Loucy (cell line): ENCODE results near the gene DDA1.

Experiments used
- H2AFZ ChIP-seq: fragments of 200-600 bp; sonication (generic); 2 replicates; pipeline ENCODE4 v1.6.0; 2016; ENCODE audit warnings: antibody characterized with exemption, mild to moderate bottlenecking, low read length, moderate library complexity
- H3F3A ChIP-seq: fragments of 200-600 bp; 2 replicates; pipeline ENCODE4 v1.6.0; 2016; ENCODE audit warnings: antibody characterized with exemption, low read depth, mild to moderate bottlenecking
- H3K27me3 ChIP-seq: fragments of 200-600 bp; sonication (generic); 2 replicates; pipeline ENCODE4 v1.6.1; 2014; ENCODE audit warnings: low read length, mild to moderate bottlenecking; ENCODE audit not compliant: insufficient read depth, poor library complexity, severe bottlenecking
- H3K36me3 ChIP-seq: fragments of 200-600 bp; sonication (generic); 2 replicates; pipeline ENCODE4 v1.6.1; 2016; ENCODE audit warnings: low read length; ENCODE audit not compliant: insufficient read depth
- H3K4me1 ChIP-seq: fragments of 200-600 bp; sonication (generic); 2 replicates; pipeline ENCODE4 v1.5.1; 2014; ENCODE audit warnings: low read length, mild to moderate bottlenecking; ENCODE audit not compliant: insufficient read depth, poor library complexity, severe bottlenecking
- H3K4me2 ChIP-seq: fragments of 200-600 bp; sonication (generic); 2 replicates; pipeline ENCODE4 v1.6.0; 2014; ENCODE audit warnings: antibody characterized with exemption, low read length, low read depth, mild to moderate bottlenecking; ENCODE audit not compliant: poor library complexity, severe bottlenecking
- H3K4me3 ChIP-seq: fragments of 200-600 bp; sonication (generic); 2 replicates; pipeline ENCODE4 v1.5.1; 2014; ENCODE audit warnings: low read length, mild to moderate bottlenecking, mixed read lengths; ENCODE audit not compliant: poor library complexity, severe bottlenecking
- H3K79me2 ChIP-seq: fragments of 200-600 bp; sonication (generic); 2 replicates; pipeline ENCODE4 v1.6.1; 2014; ENCODE audit warnings: low read length; ENCODE audit not compliant: insufficient read depth
- H3K9ac ChIP-seq: fragments of 200-600 bp; sonication (generic); 2 replicates; pipeline ENCODE4 v1.6.0; 2014; ENCODE audit warnings: mild to moderate bottlenecking, low read depth, low read length, moderate library complexity; ENCODE audit not compliant: poor library complexity, severe bottlenecking
- H3K9me2 ChIP-seq: fragments of 200-600 bp; sonication (generic); replicated peaks from 2 replicates; pipeline ENCODE4 v1.6.1; 2016; ENCODE audit warnings: low read depth, low read length, mixed read lengths
- H3K9me3 ChIP-seq: fragments of 200-600 bp; sonication (generic); 2 replicates; pipeline ENCODE4 v1.6.1; 2014; ENCODE audit warnings: mild to moderate bottlenecking, antibody characterized with exemption, low read length, low read depth; ENCODE audit not compliant: insufficient read depth
- H4K20me1 ChIP-seq: fragments of 200-600 bp; sonication (generic); 2 replicates; pipeline ENCODE4 v1.6.0; 2014; ENCODE audit warnings: antibody characterized with exemption, low read length, mild to moderate bottlenecking; ENCODE audit not compliant: insufficient read depth, poor library complexity, severe bottlenecking
- EZH2phosphoT487 ChIP-seq: fragments of 200-600 bp; IDR thresholded peaks from 2 replicates; pipeline ENCODE4 v1.6.1; 2018; ENCODE audit warnings: antibody characterized with exemption, mild to moderate bottlenecking, moderate library complexity, borderline replicate concordance
- TF ChIP-seq, protein P1 (sequence below): fragments of 200-600 bp; sonication (generic); conservative IDR thresholded peaks from 2 replicates; pipeline ENCODE4 v1.5.1; 2014; ENCODE audit warnings: mild to moderate bottlenecking, antibody characterized with exemption, low read length

DDA1 gene

GRCh38 chr19:17305216-17305516 is 4.2 kb upstream of the DDA1 start:
- H2AFZ ChIP-seq: no peak overlapping the region
- H3K4me2 ChIP-seq: peak overlapping the region; percentile 40
- peaks cover 31% of the 10 kb centered on the region for H3K4me1 ChIP-seq
- H3K9me2 ChIP-seq: no peaks in the 10 kb centered on the region
- peak overlapping the region; percentile 49 for H3K9ac ChIP-seq
- no peaks in the 10 kb centered on the region for H3K36me3 ChIP-seq
- H3K27me3 ChIP-seq: peaks cover 4% of the 10 kb centered on the region
- peak overlapping the region; percentile 27 for H3K4me3 ChIP-seq
- peaks cover 7% of the 10 kb centered on the region for H4K20me1 ChIP-seq
- TF ChIP-seq, protein P1, sequence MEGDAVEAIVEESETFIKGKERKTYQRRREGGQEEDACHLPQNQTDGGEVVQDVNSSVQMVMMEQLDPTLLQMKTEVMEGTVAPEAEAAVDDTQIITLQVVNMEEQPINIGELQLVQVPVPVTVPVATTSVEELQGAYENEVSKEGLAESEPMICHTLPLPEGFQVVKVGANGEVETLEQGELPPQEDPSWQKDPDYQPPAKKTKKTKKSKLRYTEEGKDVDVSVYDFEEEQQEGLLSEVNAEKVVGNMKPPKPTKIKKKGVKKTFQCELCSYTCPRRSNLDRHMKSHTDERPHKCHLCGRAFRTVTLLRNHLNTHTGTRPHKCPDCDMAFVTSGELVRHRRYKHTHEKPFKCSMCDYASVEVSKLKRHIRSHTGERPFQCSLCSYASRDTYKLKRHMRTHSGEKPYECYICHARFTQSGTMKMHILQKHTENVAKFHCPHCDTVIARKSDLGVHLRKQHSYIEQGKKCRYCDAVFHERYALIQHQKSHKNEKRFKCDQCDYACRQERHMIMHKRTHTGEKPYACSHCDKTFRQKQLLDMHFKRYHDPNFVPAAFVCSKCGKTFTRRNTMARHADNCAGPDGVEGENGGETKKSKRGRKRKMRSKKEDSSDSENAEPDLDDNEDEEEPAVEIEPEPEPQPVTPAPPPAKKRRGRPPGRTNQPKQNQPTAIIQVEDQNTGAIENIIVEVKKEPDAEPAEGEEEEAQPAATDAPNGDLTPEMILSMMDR: no peak
- TF ChIP-seq EZH2phosphoT487: no peak
- H3F3A ChIP-seq: peaks cover 9% of the 10 kb centered on the region; the same call in 1 of the 2 replicates
- no peaks in the 10 kb centered on the region for H3K9me3 ChIP-seq
- peaks cover 48% of the 10 kb centered on the region for H3K79me2 ChIP-seq

DNA sequence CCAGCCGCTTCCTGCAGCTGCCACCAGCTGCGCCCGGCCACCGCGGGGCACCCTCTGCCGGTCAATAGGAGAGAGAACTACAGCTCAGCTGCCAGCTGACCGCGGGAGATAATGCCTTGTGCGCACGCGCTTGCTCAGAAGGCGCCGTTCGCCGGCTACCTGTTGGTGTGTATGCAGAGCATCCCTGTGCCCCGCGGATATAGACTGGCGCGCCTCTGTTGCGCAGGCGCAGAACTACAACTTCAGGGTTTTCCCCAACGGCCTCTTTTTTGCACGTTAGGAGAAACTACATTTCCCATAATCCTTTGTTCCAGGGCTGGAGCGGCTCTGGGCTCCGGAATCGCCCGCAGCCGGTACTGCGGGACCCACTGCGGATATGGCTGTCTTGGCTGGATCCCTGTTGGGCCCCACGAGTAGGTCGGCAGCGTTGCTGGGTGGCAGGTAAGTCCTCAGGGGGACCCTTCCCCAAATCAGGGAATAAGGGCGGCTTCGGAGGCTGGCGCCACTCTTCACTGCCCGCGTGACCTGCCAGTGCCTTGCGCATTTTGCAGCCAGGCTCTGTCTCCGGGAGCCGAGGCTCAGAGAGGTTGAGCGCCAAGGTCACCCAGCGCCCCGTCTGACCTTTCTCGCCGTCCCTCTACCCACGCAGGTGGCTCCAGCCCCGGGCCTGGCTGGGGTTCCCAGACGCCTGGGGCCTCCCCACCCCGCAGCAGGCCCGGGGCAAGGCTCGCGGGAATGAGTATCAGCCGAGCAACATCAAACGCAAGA is 3.7 kb upstream of the DDA1 start, which contains the start of gene MRPL34:
TSS of gene MRPL34 (plus strand) at position 356 of the 768 bp plus-strand sequence. CDS start at position 377, 21 bp downstream.
- Histone ChIP-seq H3K36me3 (no peaks in the 10 kb centered on the region), H3K9me3 (no peaks in the 10 kb centered on the region), H3K79me2 (peaks cover 53% of the 10 kb centered on the region), H3K4me3 (peak within 1 kb of the TSS; percentile 93), H3K9me2 (no peaks in the 10 kb centered on the region), H3K27me3 (peaks cover 4% of the 10 kb centered on the region), H3K9ac (peak within 1 kb of the TSS; percentile 95), H3K4me1 (peaks cover 37% of the 10 kb centered on the region), H2AFZ (peak within 1 kb of the TSS; percentile 89), H3K4me2 (peak within 1 kb of the TSS; percentile 89), H4K20me1 (peaks cover 13% of the 10 kb centered on the region), H3F3A (peaks cover 9% of the 10 kb centered on the region; the same call in 1 of the 2 replicates)
- TF ChIP-seq, protein P1: peak; percentile 73
- TF ChIP-seq EZH2phosphoT487: no peak

DNA sequence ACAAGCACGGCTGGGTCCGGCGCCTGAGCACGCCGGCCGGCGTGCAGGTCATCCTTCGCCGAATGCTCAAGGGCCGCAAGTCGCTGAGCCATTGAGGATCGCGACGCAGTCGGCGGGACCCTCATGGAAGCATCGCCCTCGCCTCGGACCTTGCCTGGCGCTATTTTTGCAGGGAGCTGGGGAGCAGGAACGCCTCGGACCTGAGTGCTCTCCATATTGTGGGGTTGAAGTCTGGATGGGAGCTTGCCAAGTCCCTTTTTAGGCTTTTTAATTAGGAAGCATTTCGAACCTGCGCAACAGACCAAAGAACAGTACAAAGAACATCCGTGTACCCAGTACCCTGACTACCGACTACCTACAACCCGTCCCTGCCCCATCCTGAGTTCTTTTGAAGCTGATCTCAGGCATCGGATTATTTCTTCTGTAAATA is 3.1 kb upstream of the DDA1 start:
- peaks cover 40% of the 10 kb centered on the region for H3K4me1 ChIP-seq
- H4K20me1 ChIP-seq: peaks cover 16% of the 10 kb centered on the region
- H3K79me2 ChIP-seq: peaks cover 53% of the 10 kb centered on the region
- H3K27me3 ChIP-seq: peaks cover 4% of the 10 kb centered on the region
- TF ChIP-seq EZH2phosphoT487: no peak
- TF ChIP-seq, protein P1: no peak
- H3K9me3 ChIP-seq: no peaks in the 10 kb centered on the region
- H3K4me3 ChIP-seq: peak overlapping the region; percentile 93
- H3K9me2 ChIP-seq: no peaks in the 10 kb centered on the region
- H3F3A ChIP-seq: peaks cover 9% of the 10 kb centered on the region; the same call in 1 of the 2 replicates
- H3K9ac ChIP-seq: peak overlapping the region; percentile 95
- H3K36me3 ChIP-seq: no peaks in the 10 kb centered on the region
- H3K4me2 ChIP-seq: peak overlapping the region; percentile 89
- peak overlapping the region; percentile 89 for H2AFZ ChIP-seq
